ENCODE measurements around the gene ZNHIT2.

- no peak for TF ChIP-seq ETS1 (IDR thresholded peaks at IDR 0.05)
- TF ChIP-seq CREB1 (CRISPR knock-in tag; IDR thresholded peaks at IDR 0.05; ENCODE audit: low read depth) = no peak
- TF ChIP-seq, protein P1, sequence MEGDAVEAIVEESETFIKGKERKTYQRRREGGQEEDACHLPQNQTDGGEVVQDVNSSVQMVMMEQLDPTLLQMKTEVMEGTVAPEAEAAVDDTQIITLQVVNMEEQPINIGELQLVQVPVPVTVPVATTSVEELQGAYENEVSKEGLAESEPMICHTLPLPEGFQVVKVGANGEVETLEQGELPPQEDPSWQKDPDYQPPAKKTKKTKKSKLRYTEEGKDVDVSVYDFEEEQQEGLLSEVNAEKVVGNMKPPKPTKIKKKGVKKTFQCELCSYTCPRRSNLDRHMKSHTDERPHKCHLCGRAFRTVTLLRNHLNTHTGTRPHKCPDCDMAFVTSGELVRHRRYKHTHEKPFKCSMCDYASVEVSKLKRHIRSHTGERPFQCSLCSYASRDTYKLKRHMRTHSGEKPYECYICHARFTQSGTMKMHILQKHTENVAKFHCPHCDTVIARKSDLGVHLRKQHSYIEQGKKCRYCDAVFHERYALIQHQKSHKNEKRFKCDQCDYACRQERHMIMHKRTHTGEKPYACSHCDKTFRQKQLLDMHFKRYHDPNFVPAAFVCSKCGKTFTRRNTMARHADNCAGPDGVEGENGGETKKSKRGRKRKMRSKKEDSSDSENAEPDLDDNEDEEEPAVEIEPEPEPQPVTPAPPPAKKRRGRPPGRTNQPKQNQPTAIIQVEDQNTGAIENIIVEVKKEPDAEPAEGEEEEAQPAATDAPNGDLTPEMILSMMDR (conservative IDR thresholded peaks at IDR 0.05; ENCODE audit: low read depth in 2 of 2) = no peak
- TF ChIP-seq ZNF114 (CRISPR knock-in tag; IDR thresholded peaks at IDR 0.05) = no peak
- TF ChIP-seq ZNF331 (CRISPR knock-in tag; IDR thresholded peaks at IDR 0.05; ENCODE audit: low read depth) = no peak
- no peak for TF ChIP-seq EZH2 (IDR thresholded peaks at IDR 0.05; ENCODE audit: low read depth, unreplicated experiment)
- TF ChIP-seq POLR2AphosphoS5 (IDR thresholded peaks at IDR 0.05; ENCODE audit: low read depth) = no peak
- TF ChIP-seq EZH2phosphoT487 (IDR thresholded peaks at IDR 0.05; ENCODE audit: unreplicated experiment) = no peak
- TF ChIP-seq REST (IDR thresholded peaks at IDR 0.05; ENCODE audit: unreplicated experiment) = no peak
Measured at GRCh38 chr11:65127473-65128181, 10.1 kb upstream of the ZNHIT2 start.

Data from GM23338 (cell line).